H1 (cell line): ENCODE measurements around the gene FOLR1. TPM values are rescaled to one million over a fixed set of nuclear protein-coding genes. Genes with fewer than 3 reads are reported as not detected.

Experiments used
- CTCF ChIA-PET: fragments of 300-600 bp; sonication (Branson Sonifier 250); formaldehyde crosslinking; loops from one replicate; lab custom pipeline; 2021; ENCODE audit not compliant: partially characterized antibody; lab: Charles Lee
- POLR2A ChIA-PET: fragments of 300-600 bp; sonication (Branson Sonifier 250); formaldehyde crosslinking; loops from one replicate; lab custom pipeline; 2021; ENCODE audit warnings: inconsistent platforms; ENCODE audit not compliant: partially characterized antibody; lab: Charles Lee
- DNase-seq, 2 experiments: peaks; one replicate each; pipeline versions ENCODE4 v3.0.0 to v3.0.0-alpha.2; 2010 to 2022; ENCODE audit warnings: low spot score in 2 of 2, low read depth in 1 of 2, mixed read lengths in 1 of 2
- FAIRE-seq: peaks from 2 replicates; lab custom pipeline; 2011; peaks lifted over from hg19 to GRCh38; lab: Jason Lieb, UNC
- H2AFZ ChIP-seq: 2 replicates; pipeline ENCODE4 v1.8.1; 2012; ENCODE audit warnings: low read length, inconsistent platforms
- H2AK5ac ChIP-seq: 2 replicates; pipeline ENCODE4 v1.6.1; 2013; ENCODE audit warnings: low read depth, low read length
- H2BK120ac ChIP-seq: replicated peaks from 2 replicates; pipeline ENCODE3; 2013; ENCODE audit warnings: low read depth, low read length, inconsistent platforms
- H2BK12ac ChIP-seq: 2 replicates; pipeline ENCODE4 v1.6.1; 2013; ENCODE audit warnings: low read depth, low read length
- H2BK15ac ChIP-seq: 2 replicates; pipeline ENCODE4 v1.6.1; 2013; ENCODE audit warnings: low read length
- H2BK20ac ChIP-seq: 2 replicates; pipeline ENCODE4 v1.6.1; 2013; ENCODE audit warnings: low read length
- H2BK5ac ChIP-seq: 2 replicates; pipeline ENCODE4 v1.6.1; 2013; ENCODE audit warnings: low read depth, low read length
- H3K14ac ChIP-seq: 2 replicates; pipeline ENCODE4 v1.6.1; 2013; ENCODE audit warnings: inconsistent platforms; ENCODE audit not compliant: insufficient read length
- H3K18ac ChIP-seq: 2 replicates; pipeline ENCODE4 v1.6.1; 2013; ENCODE audit warnings: low read length; ENCODE audit errors: extremely low read depth
- H3K23ac ChIP-seq: 2 replicates; pipeline ENCODE4 v1.6.1; 2013; ENCODE audit warnings: inconsistent platforms; ENCODE audit not compliant: insufficient read length
- H3K23me2 ChIP-seq: 2 replicates; pipeline ENCODE4 v1.6.1; 2013; ENCODE audit warnings: low read depth, low read length
- H3K27ac ChIP-seq: 2 replicates; pipeline ENCODE4 v1.6.1; 2011; ENCODE audit warnings: low read depth, low read length, inconsistent platforms
- H3K27me3 ChIP-seq, 4 experiments: replicated peaks in 1 of 4; 1 replicate in 1 of 4; 2 replicates in 3 of 4; pipeline versions ENCODE4 v1.6.1 to v1.8.1; 2011 to 2013; ENCODE audit warnings: low read length in 3 of 4, mild to moderate bottlenecking in 3 of 4, inconsistent platforms in 2 of 4, mixed read lengths in 2 of 4, moderate library complexity in 1 of 4; ENCODE audit not compliant: control insufficient read depth in 3 of 4, insufficient read depth in 3 of 4; ENCODE audit errors: extremely low read depth in 1 of 4
- H3K36me3 ChIP-seq, 4 experiments: 2 replicates each; pipeline versions ENCODE4 v1.6.1 to v1.8.1; 2011 to 2013; ENCODE audit warnings: mild to moderate bottlenecking in 4 of 4, low read length in 3 of 4, moderate library complexity in 2 of 4, control low read depth in 1 of 4, inconsistent platforms in 1 of 4; ENCODE audit not compliant: insufficient read depth in 4 of 4, control insufficient read depth in 2 of 4
- H3K4ac ChIP-seq: replicated peaks from 2 replicates; pipeline ENCODE3; 2013; ENCODE audit warnings: low read length, low read depth, mixed read lengths, inconsistent platforms; ENCODE audit not compliant: insufficient read length
- H3K4me1 ChIP-seq, 4 experiments: replicated peaks in 1 of 4; 1 replicate in 1 of 4; 2 replicates in 3 of 4; pipeline versions ENCODE4 v1.6.1 to v1.8.1; 2011 to 2013; ENCODE audit warnings: low read length in 3 of 4, inconsistent platforms in 2 of 4, mixed read lengths in 1 of 4; ENCODE audit not compliant: insufficient read depth in 4 of 4, control insufficient read depth in 3 of 4
- H3K4me2 ChIP-seq, 2 experiments: 2 replicates each; pipeline versions ENCODE4 v1.6.1 to v1.8.1; 2011 to 2013; ENCODE audit warnings: low read depth in 2 of 2, low read length in 2 of 2, control low read depth in 1 of 2, inconsistent platforms in 1 of 2, mild to moderate bottlenecking in 1 of 2; ENCODE audit not compliant: insufficient read depth in 1 of 2
- H3K4me3 ChIP-seq, 4 experiments: fragments of 200-600, 300-600 bp in 1 of 4; sonication (generic), shearing (Covaris generic), sonication (Bioruptor Twin) in 1 of 4; 2 replicates each; pipeline versions ENCODE4 v1.5.1 to v1.8.1; 2011 to 2016; ENCODE audit warnings: low read length in 4 of 4, low read depth in 3 of 4, control low read depth in 2 of 4, inconsistent platforms in 2 of 4, mild to moderate bottlenecking in 2 of 4, mixed read lengths in 1 of 4, moderate library complexity in 1 of 4; ENCODE audit not compliant: insufficient read depth in 2 of 4; ENCODE audit errors: extremely low read depth in 1 of 4
- H3K56ac ChIP-seq: replicated peaks from 2 replicates; pipeline ENCODE3; 2013; ENCODE audit warnings: low read depth, mild to moderate bottlenecking, mixed read lengths, low read length, inconsistent platforms; ENCODE audit not compliant: insufficient read length
- H3K79me1 ChIP-seq: 2 replicates; pipeline ENCODE4 v1.6.1; 2013; ENCODE audit warnings: low read depth, low read length, control low read depth
- H3K79me2 ChIP-seq, 2 experiments: 2 replicates each; pipeline versions ENCODE4 v1.6.1 to v1.8.1; 2012 to 2013; ENCODE audit warnings: low read length in 2 of 2, mild to moderate bottlenecking in 2 of 2, inconsistent platforms in 1 of 2; ENCODE audit not compliant: insufficient read depth in 2 of 2, control insufficient read depth in 1 of 2
- H3K9ac ChIP-seq, 4 experiments: replicated peaks in 1 of 4; 1 replicate in 1 of 4; 2 replicates in 3 of 4; pipeline versions ENCODE4 v1.6.1 to v1.8.1; 2011 to 2013; ENCODE audit warnings: low read depth in 3 of 4, low read length in 3 of 4, control low read depth in 2 of 4, mild to moderate bottlenecking in 2 of 4, moderate library complexity in 2 of 4, inconsistent platforms in 1 of 4; ENCODE audit errors: extremely low read depth in 1 of 4
- H3K9me3 ChIP-seq, 2 experiments: 2 replicates each; pipeline versions ENCODE4 v1.6.1 to v1.8.1; 2012 to 2013; ENCODE audit warnings: mild to moderate bottlenecking in 2 of 2, moderate library complexity in 2 of 2, control low read depth in 1 of 2, inconsistent platforms in 1 of 2, low read depth in 1 of 2, low read length in 1 of 2, mixed read lengths in 1 of 2; ENCODE audit not compliant: insufficient read depth in 2 of 2
- H4K20me1 ChIP-seq, 2 experiments: replicated peaks in 1 of 2; 2 replicates each; pipeline versions ENCODE3 to v1.8.1; 2011 to 2013; ENCODE audit warnings: inconsistent platforms in 2 of 2, low read length in 2 of 2, mild to moderate bottlenecking in 1 of 2; ENCODE audit not compliant: insufficient read depth in 2 of 2, control insufficient read depth in 1 of 2
- H4K5ac ChIP-seq: 2 replicates; pipeline ENCODE4 v1.6.1; 2013; ENCODE audit warnings: low read length, low read depth, mixed read lengths, inconsistent platforms; ENCODE audit not compliant: insufficient read length
- H4K8ac ChIP-seq: 2 replicates; pipeline ENCODE4 v1.8.0; 2013; ENCODE audit warnings: mild to moderate bottlenecking, moderate library complexity, low read length, inconsistent platforms; ENCODE audit not compliant: insufficient read depth; ENCODE audit errors: extremely low read depth
- H4K91ac ChIP-seq: replicated peaks from 2 replicates; pipeline ENCODE3; 2013; ENCODE audit warnings: low read length, mixed read lengths, inconsistent platforms; ENCODE audit not compliant: insufficient read length
- BCL11A ChIP-seq, 2 experiments: IDR thresholded peaks; one replicate each; pipeline ENCODE4 v1.6.1; 2011; ENCODE audit warnings: low read depth in 2 of 2, low read length in 2 of 2, mild to moderate bottlenecking in 2 of 2
- BRCA1 ChIP-seq: IDR thresholded peaks from 2 replicates; pipeline ENCODE4 v1.6.1; 2012; ENCODE audit warnings: low read depth, low read length, improper control_type of control experiment
- CEBPB ChIP-seq: IDR thresholded peaks from 2 replicates; pipeline ENCODE4 v1.6.1; 2012; ENCODE audit warnings: low read depth, low read length
- CHD1 ChIP-seq: IDR thresholded peaks from 2 replicates; pipeline ENCODE4 v1.6.1; 2012; ENCODE audit warnings: low read depth, low read length, improper control_type of control experiment
- CHD2 ChIP-seq: IDR thresholded peaks from 2 replicates; pipeline ENCODE4 v1.6.1; 2012; ENCODE audit warnings: low read length, improper control_type of control experiment
- CTBP2 ChIP-seq: IDR thresholded peaks from 2 replicates; pipeline ENCODE4 v1.7.0; 2011; ENCODE audit warnings: borderline replicate concordance, mild to moderate bottlenecking, moderate library complexity, mixed read lengths, low read length; ENCODE audit not compliant: insufficient read depth, insufficient read length
- JUN ChIP-seq: IDR thresholded peaks from 2 replicates; pipeline ENCODE4 v1.6.1; 2011; ENCODE audit warnings: low read depth, mild to moderate bottlenecking, improper control_type of control experiment, low read length
- MAFK ChIP-seq: IDR thresholded peaks from 2 replicates; pipeline ENCODE4 v1.6.1; 2012; ENCODE audit warnings: low read depth, mild to moderate bottlenecking, improper control_type of control experiment, low read length
- NANOG ChIP-seq: IDR thresholded peaks from 2 replicates; pipeline ENCODE4 v1.6.1; 2011; ENCODE audit warnings: low read length, low read depth, mild to moderate bottlenecking, inconsistent platforms; ENCODE audit not compliant: insufficient read depth, poor library complexity, severe bottlenecking
- POLR2A ChIP-seq, 2 experiments: IDR thresholded peaks; 1 replicate in 1 of 2; 2 replicates in 1 of 2; pipeline ENCODE4 v1.6.1; 2011; ENCODE audit warnings: low read depth in 2 of 2, low read length in 2 of 2, mild to moderate bottlenecking in 2 of 2; ENCODE audit errors: control extremely low read depth in 1 of 2
- TEAD4 ChIP-seq: IDR thresholded peaks from 2 replicates; pipeline ENCODE4 v1.6.1; 2012; ENCODE audit warnings: low read depth, low read length, inconsistent platforms, mixed read lengths
- YY1 ChIP-seq: IDR thresholded peaks from 2 replicates; pipeline ENCODE4 v1.6.1; 2011; ENCODE audit warnings: low read depth, mild to moderate bottlenecking, low read length
- ZNF274 ChIP-seq: IDR thresholded peaks from 2 replicates; pipeline ENCODE4 v1.7.0; 2012; ENCODE audit warnings: low read length, borderline replicate concordance; ENCODE audit errors: extremely low read depth
- WGBS, 2 experiments: shearing (Covaris generic) in 1 of 2; methylation state at CpG; one replicate each; pipeline versions ENCODE4 v1.1.6 to v1.1.7; 2013 to 2015; ENCODE audit warnings: low lambda C conversion rate in 2 of 2, mixed read lengths in 2 of 2, inconsistent platforms in 1 of 2, low coverage in 1 of 2, missing lambda C conversion rate in 1 of 2; ENCODE audit not compliant: insufficient replicate concordance in 2 of 2, insufficient coverage in 1 of 2, insufficient read length in 1 of 2; ENCODE audit errors: extremely low coverage in 1 of 2, missing lambda C conversion rate in 1 of 2; 5-methylcytosine and 5-hydroxymethylcytosine counted together
- polyA plus RNA-seq, 7 experiments: library from polyadenylated mRNA; depleted of rRNA in 3 of 7; stranded (reverse) in 5 of 7; unstranded in 2 of 7; fragments of >200 nt in 5 of 7; fragments of 200-250 nt in 2 of 7; gene quantifications; 1 replicate in 5 of 7; 2 replicates in 1 of 7; 4 replicates in 1 of 7; pipeline versions ENCODE4 v1.2.1 to v1.2.3, GENCODE V29; 2011 to 2013; ENCODE audit warnings: missing spikeins in 2 of 7, mixed read lengths in 2 of 7
- total RNA-seq: library from RNA; stranded (reverse); fragmentation: NEBNext Ultra II Directional; extraction: Animal tissue kit (Norgen Biotek cat#: 25700); gene quantifications from 2 replicates; pipeline ENCODE4 v1.2.1, GENCODE V29; 2021

FOLR1 gene
- total and polyA plus RNA-seq, 2 of the 8 experiments (the other 6 are each of a cell fraction or from before 2014, with no cell fraction given) = 1.3 TPM; not detected in 1

GRCh38 chr11:72216638-72217037, 24.7 kb downstream of the FOLR1 start, which contains the start of gene FOLR2:
Gene FOLR2 (plus strand): TSS chr11:72216794. CDS start chr11:72218585, 1,791 bp downstream.
- H2BK20ac ChIP-seq = no peak within 1 kb of the TSS
- H3K79me2 ChIP-seq = no peaks in the 10 kb centered on the region
- FAIRE-seq = no peak
- H3K4me3 ChIP-seq = no peak within 1 kb of the TSS
- H3K9ac ChIP-seq = no peak within 1 kb of the TSS
- H4K91ac ChIP-seq = no peak within 1 kb of the TSS
- no peaks in the 10 kb centered on the region for H3K9me3 ChIP-seq
- H3K36me3 ChIP-seq = no peaks in the 10 kb centered on the region
- H2AK5ac ChIP-seq = no peak within 1 kb of the TSS
- no peak within 1 kb of the TSS for H4K8ac ChIP-seq
- CTCF ChIA-PET = interaction anchor here (1.0 to 1.7 kb wide), 6 partner anchors 10 to 214 kb away, joined by 3 to 7 read pairs (median 4); no protein-coding TSS in a partner anchor
- 88% methylated on average over 6 of the region's 6 CpGs; no CpG with 5 or more reads in 1 of the 2 experiments for WGBS, 2 experiments
- H2BK12ac ChIP-seq = no peak within 1 kb of the TSS
- no peak within 1 kb of the TSS for H3K4ac ChIP-seq
- H3K23me2 ChIP-seq = no peaks in the 10 kb centered on the region
- no peak within 1 kb of the TSS for H3K14ac ChIP-seq
- H3K27me3 ChIP-seq = no peaks in the 10 kb centered on the region; a peak in 2 of 7 replicates
- H3K79me1 ChIP-seq = no peaks in the 10 kb centered on the region
- H3K23ac ChIP-seq = no peak within 1 kb of the TSS
- H4K20me1 ChIP-seq = no peaks in the 10 kb centered on the region
- H2BK5ac ChIP-seq = no peak within 1 kb of the TSS
- H2BK120ac ChIP-seq = no peak within 1 kb of the TSS
- no peak within 1 kb of the TSS for H2AFZ ChIP-seq
- no peak within 1 kb of the TSS for H4K5ac ChIP-seq
- H3K56ac ChIP-seq = no peak within 1 kb of the TSS
- H3K18ac ChIP-seq = no peak within 1 kb of the TSS
- H2BK15ac ChIP-seq = no peak within 1 kb of the TSS
- TF ChIP-seq CHD1 (no peak), POLR2A (IDR thresholded peaks at IDR 0.05; ENCODE audit: control extremely low read depth in 1 of 2, low read depth in 2 of 2, low read length in 2 of 2) (no peak), NANOG (no peak), JUN (no peak), CHD2 (no peak), BCL11A (IDR thresholded peaks at IDR 0.05; ENCODE audit: low read depth in 2 of 2, low read length in 2 of 2) (no peak), CTBP2 (no peak), BRCA1 (no peak), CEBPB (no peak), YY1 (no peak), TEAD4 (no peak), MAFK (no peak), ZNF274 (no peak)
- TF ChIP-seq, all 59 proteins: peak for 0
- DNase-seq = peak in 1 of 2 experiments; percentile 20
- Histone ChIP-seq H3K27ac (no peak within 1 kb of the TSS), H3K4me2 (no peak within 1 kb of the TSS), H3K4me1 (peaks cover 0 to 3% (median 2%) of the 10 kb centered on the region in 4 experiments; a peak in 3 of 7 replicates)
- POLR2A ChIA-PET = interaction anchor here (1.1 kb wide), 1 partner anchor 8 kb away, joined by 3 read pairs; the partner anchor contains the start of gene INPPL1
